Tibial artery (tissue), 4 donors: Measurements from ENCODE around the gene SLC27A4.

Source experiments
- DNase-seq, 2 donors: peaks; one replicate each; pipeline ENCODE4 v3.0.0-alpha.2; 2019
- H3K27ac ChIP-seq, 2 donors: fragments of 200-600 bp; sonication (generic) in 1 of 2; 1 replicate in 1 of 2; 2 replicates in 1 of 2; pipeline ENCODE4 v1.5.1; 2018 to 2019; ENCODE audit warnings: mild to moderate bottlenecking in 1 of 2
- H3K27me3 ChIP-seq, 2 donors: fragments of 200-600 bp; sonication (generic) in 1 of 2; one replicate each; pipeline versions ENCODE4 v1.5.1 to v1.6.0; 2016 to 2019
- H3K36me3 ChIP-seq, 3 donors: fragments of 200-600 bp; sonication (generic) in 2 of 3; one replicate each; pipeline ENCODE4 v1.5.1; 2016 to 2019; ENCODE audit warnings: mild to moderate bottlenecking in 2 of 3
- H3K4me1 ChIP-seq, 4 donors: fragments of 200-600 bp; sonication (generic) in 2 of 4; 1 replicate in 3 of 4; 2 replicates in 1 of 4; pipeline ENCODE4 v1.5.1; 2016 to 2019
- H3K4me3 ChIP-seq, 2 donors: fragments of 200-600 bp; sonication (generic) in 1 of 2; 1 replicate in 1 of 2; 2 replicates in 1 of 2; pipeline ENCODE4 v1.5.1; 2018 to 2019; ENCODE audit warnings: mild to moderate bottlenecking in 2 of 2
- H3K9me3 ChIP-seq, 3 donors: fragments of 200-600 bp; sonication (generic) in 1 of 3; one replicate each; pipeline ENCODE4 v1.5.1; 2016 to 2019
- CTCF ChIP-seq, 2 experiments: fragments of 200-600 bp in 1 of 2; fragments of 450-650 bp in 1 of 2; IDR thresholded peaks; one replicate each; pipeline ENCODE4 v1.5.1; 2017 to 2019; ENCODE audit warnings: antibody characterized with exemption in 2 of 2, mild to moderate bottlenecking in 1 of 2, moderate library complexity in 1 of 2
- intact Hi-C: fragments of 100-400 bp; cut with DNase I; formaldehyde crosslinking; loops from one replicate; pipeline ENCODE4 v1.15.0; 2023; ENCODE audit warnings: low total_unique reads

SLC27A4 gene

GRCh38 chr9:128393145-128393775, 52.9 kb downstream of the SLC27A4 start:
- no peak for TF ChIP-seq CTCF (IDR thresholded peaks at IDR 0.05)
- intact Hi-C loops, result no loop called here
- Histone ChIP-seq H3K9me3 (no peaks in the 10 kb centered on the region), H3K36me3 (peaks cover 26 to 54% (median 37%) of the 10 kb centered on the region in 3 donors), H3K27me3 (no peaks in the 10 kb centered on the region), H3K27ac (no peak overlapping the region), H3K4me3 (no peak overlapping the region), H3K4me1 (peaks cover 0 to 12% (median 7%) of the 10 kb centered on the region in 4 donors)
- DNase-seq, result no peak

- Histone ChIP-seq H3K27ac (no peak overlapping the region), H3K36me3 (peaks cover 21 to 47% (median 30%) of the 10 kb centered on the region in 3 donors), H3K4me3 (no peak overlapping the region), H3K27me3 (peaks cover 0 to under 1% of the 10 kb centered on the region in 2 donors), H3K9me3 (no peaks in the 10 kb centered on the region), H3K4me1 (peaks cover 0 to 12% (median 7%) of the 10 kb centered on the region in 4 donors)
- intact Hi-C loops, result no loop called here
- TF ChIP-seq CTCF (IDR thresholded peaks at IDR 0.05), result no peak
- no peak for DNase-seq
Measured at GRCh38 chr9:128393970-128394369, 53.6 kb downstream of the SLC27A4 start.

- no peak overlapping the region for H3K27ac ChIP-seq
Measured at GRCh38 chr9:128394379-128395168, 54.2 kb downstream of the SLC27A4 start.

GRCh38 chr9:128396970-128397613, 56.8 kb downstream of the SLC27A4 start:
- Histone ChIP-seq H3K27me3 (peaks cover 0 to 2% of the 10 kb centered on the region in 2 donors), H3K36me3 (peaks cover 7 to 15% (median 8%) of the 10 kb centered on the region in 3 donors), H3K4me1 (peaks cover 0 to 12% (median 7%) of the 10 kb centered on the region in 4 donors), H3K9me3 (no peaks in the 10 kb centered on the region), H3K4me3 (no peak overlapping the region), H3K27ac (no peak overlapping the region)
- intact Hi-C loops, result no loop called here
- peak in 1 of 2 donors; percentile 48 for DNase-seq
- no peak for TF ChIP-seq CTCF (IDR thresholded peaks at IDR 0.05)

More at GRCh38 chr9:128394379-128395168, 54.2 kb downstream of the SLC27A4 start:
- Histone ChIP-seq H3K4me1 (peaks cover 0 to 12% (median 7%) of the 10 kb centered on the region in 4 donors), H3K9me3 (no peaks in the 10 kb centered on the region), H3K27me3 (peaks cover 0 to 2% of the 10 kb centered on the region in 2 donors), H3K4me3 (no peak overlapping the region), H3K36me3 (peaks cover 15 to 41% (median 24%) of the 10 kb centered on the region in 3 donors)
- intact Hi-C loops, result no loop called here
- DNase-seq, result no peak
- TF ChIP-seq CTCF (IDR thresholded peaks at IDR 0.05), result no peak

- Histone ChIP-seq H3K27me3 (peaks cover 0 to 2% of the 10 kb centered on the region in 2 donors), H3K9me3 (no peaks in the 10 kb centered on the region), H3K36me3 (peaks cover under 1 to 8% (median under 1%) of the 10 kb centered on the region in 3 donors), H3K4me1 (peaks cover 0 to 12% (median 7%) of the 10 kb centered on the region in 4 donors), H3K27ac (no peak overlapping the region), H3K4me3 (no peak overlapping the region)
- intact Hi-C loops, result no loop called here
- no peak for DNase-seq
- TF ChIP-seq CTCF (IDR thresholded peaks at IDR 0.05), result no peak
Measured at GRCh38 chr9:128397831-128398230, 57.5 kb downstream of the SLC27A4 start.
